HG03520 (cell line): ENCODE results near the gene DNAH12.

ENCODE experiments used
- ATAC-seq: cut with Tn5 transposase; IDR thresholded peaks from one replicate; pipeline ENCODE4 v1.9.1; 2021; ENCODE audit warnings: mild to moderate bottlenecking, moderate library complexity; ENCODE audit not compliant: unreplicated experiment

Gene DNAH12

GRCh38 chr3:57544181-57545125, at the start of gene DNAH12:
Gene DNAH12 (minus strand): TSS chr3:57544344. CDS start chr3:57542870, 1,474 bp downstream.
- ATAC-seq = no peak

- ATAC-seq = no peak
These were observed 48.2 kb upstream of the DNAH12 start for GRCh38 chr3:57592306-57592705.

- ATAC-seq = no peak
These were observed 43.8 kb upstream of the DNAH12 start for GRCh38 chr3:57587905-57588304.

GRCh38 chr3:57586778-57587177, 42.6 kb upstream of the DNAH12 start:
- no peak for ATAC-seq

GRCh38 chr3:57583544-57583943, 39.4 kb upstream of the DNAH12 start:
- no peak for ATAC-seq

- no peak for ATAC-seq
These were observed 38.5 kb upstream of the DNAH12 start for GRCh38 chr3:57582474-57583168.

GRCh38 chr3:57577801-57578200, 33.7 kb upstream of the DNAH12 start:
- no peak for ATAC-seq

GRCh38 chr3:57575966-57576626, 32.0 kb upstream of the DNAH12 start:
- ATAC-seq = no peak

- ATAC-seq = no peak
These were observed 28.0 kb upstream of the DNAH12 start for GRCh38 chr3:57572096-57572495.

- no peak for ATAC-seq
These were observed 26.7 kb upstream of the DNAH12 start for GRCh38 chr3:57570878-57571277.

GRCh38 chr3:57569859-57570450, 25.8 kb upstream of the DNAH12 start:
- ATAC-seq = no peak

- no peak for ATAC-seq
These were observed 15.4 kb upstream of the DNAH12 start for GRCh38 chr3:57559526-57559925.

- ATAC-seq = no peak
These were observed 13.0 kb upstream of the DNAH12 start for GRCh38 chr3:57557085-57557537.

GRCh38 chr3:57556459-57557084, 12.4 kb upstream of the DNAH12 start:
- peak; percentile 37 for ATAC-seq

GRCh38 chr3:57555738-57556458, 11.8 kb upstream of the DNAH12 start, which contains the start of gene PDE12:
Gene PDE12 (plus strand): TSS chr3:57556274. CDS start chr3:57556380, 106 bp downstream.
- peak; percentile 73 for ATAC-seq

GRCh38 chr3:57555306-57555705, 11.2 kb upstream of the DNAH12 start:
- ATAC-seq = no peak

- ATAC-seq = no peak
These were observed 2.5 kb upstream of the DNAH12 start for GRCh38 chr3:57546616-57547015.

- ATAC-seq = no peak
These were observed 1.6 kb upstream of the DNAH12 start for GRCh38 chr3:57545636-57546268.

GRCh38 chr3:57538465-57538864, 5.7 kb downstream of the DNAH12 start:
- ATAC-seq = no peak
